Cardiac fibroblast (primary cell): ENCODE results near the gene CCL7.

Experiments used
- DNase-seq, 2 donors: peaks; one replicate each; pipeline versions ENCODE4 v3.0.0 to v3.0.0-alpha.2; 2010; ENCODE audit warnings: low read depth in 2 of 2
- H3K4me3 ChIP-seq, 2 donors: replicated peaks in 1 of 2; 1 replicate in 1 of 2; 2 replicates in 1 of 2; pipeline ENCODE4 v1.5.1; 2011; ENCODE audit warnings: low read depth in 2 of 2, low read length in 2 of 2, mild to moderate bottlenecking in 2 of 2, moderate library complexity in 1 of 2
- CTCF ChIP-seq: IDR thresholded peaks from one replicate; pipeline ENCODE4 v1.5.1; 2011; ENCODE audit warnings: low read depth, mild to moderate bottlenecking, low read length, inconsistent platforms

CCL7 gene

GRCh38 chr17:34291721-34292348, 21.8 kb downstream of the CCL7 start:
- TF ChIP-seq CTCF, result no peak

DNA sequence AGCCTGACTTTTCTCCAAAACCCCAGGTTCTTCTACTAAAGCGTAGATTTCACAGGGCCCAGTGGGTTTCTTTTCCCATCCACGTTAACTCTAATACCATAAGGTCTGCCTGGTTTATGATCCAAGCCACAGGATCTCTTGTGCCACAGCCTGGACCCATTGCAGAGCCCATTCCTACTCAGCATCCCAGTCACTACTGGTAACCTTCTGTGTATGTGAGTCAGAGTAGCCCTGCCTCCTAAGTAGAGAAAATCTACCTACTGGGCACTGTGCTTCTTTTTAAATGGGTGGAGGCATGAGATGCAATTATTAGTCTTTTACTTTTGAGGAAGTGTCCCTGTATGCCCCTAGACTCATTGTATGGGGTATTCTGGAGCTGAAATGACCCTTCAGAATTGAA, 29.0 kb downstream of the CCL7 start:
- no peak for TF ChIP-seq CTCF
- H3K4me3 ChIP-seq, result no peak overlapping the region
- DNase-seq, result peak in 1 of 2 donors; percentile 13

More at GRCh38 chr17:34291721-34292348, 21.8 kb downstream of the CCL7 start:
- peak in 1 of 2 donors; percentile 18 for DNase-seq
- no peak overlapping the region for H3K4me3 ChIP-seq

GRCh38 chr17:34299956-34300577, 30.0 kb downstream of the CCL7 start:
- no peak for TF ChIP-seq CTCF
- peak; percentile 52 to 79 for DNase-seq
- H3K4me3 ChIP-seq, result no peak overlapping the region

DNA sequence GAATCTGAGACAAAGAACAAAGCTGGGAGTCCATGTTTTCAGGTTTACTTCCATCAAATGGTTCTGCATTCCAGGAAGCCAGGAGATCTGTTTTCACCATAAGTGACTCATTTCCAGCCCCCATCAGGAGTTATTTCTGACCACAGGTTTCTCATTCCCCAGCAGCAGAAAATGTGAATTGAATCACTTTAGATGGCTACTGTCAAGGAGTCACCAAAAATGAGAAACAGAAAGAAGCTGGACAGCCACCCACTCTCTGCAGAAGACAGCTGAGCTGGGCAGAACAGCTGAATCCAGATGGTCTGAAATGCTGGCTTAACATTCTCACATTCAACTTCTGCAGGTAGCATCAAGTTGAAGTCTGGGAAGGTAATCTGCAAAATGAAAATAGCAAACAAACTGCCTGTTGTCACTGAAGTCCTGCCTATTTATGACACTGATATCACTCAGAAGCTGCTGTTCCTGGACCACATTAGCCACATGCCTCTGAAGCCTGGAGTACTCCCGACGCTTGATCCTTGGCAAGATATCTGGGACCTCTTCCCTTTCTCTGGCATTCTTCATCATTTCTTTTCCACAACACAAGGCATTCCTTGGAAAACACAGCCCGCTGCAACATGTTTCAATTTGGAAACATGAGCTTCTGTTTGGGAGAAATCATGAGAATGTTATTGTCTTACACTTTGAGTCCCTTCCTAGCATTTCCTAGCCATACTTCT, 30.8 kb downstream of the CCL7 start:
- no peak for TF ChIP-seq CTCF
- DNase-seq, result peak in 1 of 2 donors; percentile 78
- H3K4me3 ChIP-seq, result no peak overlapping the region

- DNase-seq, result peak in 1 of 2 donors; percentile 38
- H3K4me3 ChIP-seq, result no peak overlapping the region
- no peak for TF ChIP-seq CTCF
Observed at GRCh38 chr17:34301986-34302385, 32.0 kb downstream of the CCL7 start.

DNA sequence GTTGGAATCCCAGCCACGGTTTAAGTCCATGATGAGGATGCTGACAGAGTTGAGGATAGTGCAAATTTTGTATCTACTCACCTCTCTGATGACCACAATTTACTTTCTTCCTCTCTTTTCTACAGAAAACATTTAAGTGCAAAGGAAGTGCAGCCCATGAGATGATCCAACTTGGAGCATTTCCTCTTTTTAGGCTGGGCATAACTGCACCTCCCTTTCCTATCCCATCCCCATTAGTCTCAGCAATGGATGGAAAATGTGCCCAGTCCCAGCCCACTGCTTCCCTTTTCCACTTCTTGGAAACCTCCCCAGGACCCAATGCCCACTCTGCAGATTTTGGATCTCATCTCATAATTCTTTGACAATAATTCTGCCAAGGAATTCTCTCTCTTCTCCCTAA, 32.6 kb downstream of the CCL7 start:
- no peak for DNase-seq
- H3K4me3 ChIP-seq, result no peak overlapping the region
- no peak for TF ChIP-seq CTCF
